Heart left ventricle (tissue), 16 donors: ENCODE data around the gene HSD11B2. TPM values are rescaled to one million over a fixed set of nuclear protein-coding genes. Genes with fewer than 3 reads are reported as not detected.

Experiments used
- ATAC-seq, 4 donors: fragments of 200-7000 bp; cut with Tn5 transposase; one replicate each; pipeline ENCODE4 v1.9.1; 2020 to 2022; ENCODE audit warnings: moderate library complexity in 4 of 4, mild to moderate bottlenecking in 3 of 4, moderate number of reproducible peaks in 1 of 4
- DNase-seq, 5 donors: peaks; one replicate each; pipeline ENCODE4 v3.0.0-alpha.2; 2020
- H3K27ac ChIP-seq, 12 donors: fragments of 200-600 bp; sonication (generic) in 4 of 12; one replicate each; pipeline versions ENCODE4 v1.5.0 to v1.8.0; 2016 to 2022; ENCODE audit warnings: mild to moderate bottlenecking in 2 of 12
- H3K27me3 ChIP-seq, 9 donors: fragments of 200-600 bp; sonication (generic) in 2 of 9; one replicate each; pipeline versions ENCODE4 v1.5.1 to v1.8.0; 2016 to 2022; ENCODE audit warnings: mild to moderate bottlenecking in 3 of 9
- H3K36me3 ChIP-seq, 9 donors: fragments of 200-600 bp; sonication (generic) in 2 of 9; one replicate each; pipeline versions ENCODE4 v1.5.0 to v1.8.0; 2018 to 2022; ENCODE audit warnings: mild to moderate bottlenecking in 2 of 9
- H3K4me1 ChIP-seq, 12 donors: fragments of 200-600 bp; sonication (generic) in 4 of 12; one replicate each; pipeline versions ENCODE4 v1.5.0 to v1.8.0; 2016 to 2022; ENCODE audit warnings: mild to moderate bottlenecking in 3 of 12
- H3K4me3 ChIP-seq, 12 donors: fragments of 200-600 bp; sonication (generic) in 4 of 12; one replicate each; pipeline versions ENCODE4 v1.5.0 to v1.8.0; 2017 to 2022; ENCODE audit warnings: mild to moderate bottlenecking in 9 of 12, moderate library complexity in 4 of 12
- H3K9me3 ChIP-seq, 12 donors: fragments of 200-600 bp; sonication (generic) in 4 of 12; one replicate each; pipeline versions ENCODE4 v1.5.0 to v1.8.0; 2016 to 2022; ENCODE audit warnings: mild to moderate bottlenecking in 1 of 12
- CTCF ChIP-seq, 12 donors: fragments of 200-600 bp; sonication (generic) in 4 of 12; IDR thresholded peaks; one replicate each; pipeline versions ENCODE4 v1.5.0 to v1.8.0; 2018 to 2022; ENCODE audit warnings: antibody characterized with exemption in 12 of 12, mild to moderate bottlenecking in 5 of 12
- POLR2A ChIP-seq, 2 donors: fragments of 450-650 bp; IDR thresholded peaks; one replicate each; pipeline ENCODE4 v1.6.1; 2017; ENCODE audit warnings: antibody characterized with exemption in 2 of 2, mild to moderate bottlenecking in 2 of 2, moderate library complexity in 2 of 2
- WGBS, 4 donors: extraction: QIAGEN DNeasy Blood & Tissue Kit in 2 of 4; methylation state at CpG; one replicate each; pipeline versions ENCODE4 v1.1.5 to v1.1.7; 2013 to 2018; 5-methylcytosine and 5-hydroxymethylcytosine counted together
- intact Hi-C, 10 donors: fragments of 100-400 bp; cut with DNase I; formaldehyde crosslinking; loops; one replicate each; pipeline versions ENCODE4 v1.11.1 to v1.14.2; 2022
- long read RNA-seq, 3 donors: library from polyadenylated mRNA; unstranded; transcript quantifications; one replicate each; pipeline ENCODE4 v2.0.0, GENCODE V29; 2020 to 2021
- polyA plus RNA-seq, 2 donors: library from polyadenylated mRNA; stranded (reverse); fragments of 200-250 nt; gene quantifications; one replicate each; pipeline ENCODE4 v1.2.3, GENCODE V29; 2013
- total RNA-seq, 9 donors: library from RNA; depleted of rRNA in 2 of 9; stranded (reverse); fragments of >200 nt in 2 of 9; fragmentation: NEBNext Ultra II Directional in 3 of 9; extraction: Animal tissue kit (Norgen Biotek cat#: 25700) in 3 of 9; gene quantifications; one replicate each; pipeline versions ENCODE4 v1.1.0 to v1.2.4, GENCODE V29; 2016 to 2023
- donor health status: ischemic (EF 13 %, LVEDD 7.1; RV severe dilation, severe dysfunction).
- donor health status: healthy with polysubstance abuse.
- donor health status: DM: no; HTN: yes; CAD: no.
- donor health status: DM: no; HTN: no; CAD: no.
- donor health status: ischemic (EF 25% LVEDD 6.9; RV normal size, moderate dysfunction).
- donor health status: ischemic (EF 25% LVEDD 5.7; RV mildly dilated, moderate dysfunction).
- donor health status: healthy.
- donor health status: DM: yes; HTN: yes; CAD: no.
- donor health status: ischemic (EF 35%, LVEDD 5.7; RV mildly dilated, moderate dysfunction).
- donor health status: nonischemic (EF 11% LVEDD 7.7; RV severe dilation, severe dysfunction).
- donor health status: DM: yes; HTN: yes; CAD: no.
- donor health status: PGD.
- donor health status: ischemic (EF 29% LVEDD 5.4; RV normal size, mild dysfunction).
- donor health status: nonischemic (EF 23%, LVEDD 6.1; RV moderate dilation, normal function).

Gene HSD11B2
- total RNA-seq (under 1 TPM in 8 of 9 donors, not detected in 1; 0.32 to 1.00 (median 0.59) TPM), polyA plus RNA-seq (under 1 TPM; 0.15 to 0.26 TPM)
- long read RNA-seq, donor 1: 0 reads
- long read RNA-seq, donor 2: 0 reads
- long read RNA-seq, donor 3: 0 reads

- no peaks in the 10 kb centered on the region for H3K9me3 ChIP-seq
- ATAC-seq (peak in 3 of 4 donors; percentile 38 to 73 (median 60)), DNase-seq (peak in 3 of 5 donors; percentile 30 to 76 (median 49))
- intact Hi-C loops: no loop called here
- TF ChIP-seq POLR2A (IDR thresholded peaks at IDR 0.05): no peak
- TF ChIP-seq CTCF (IDR thresholded peaks at IDR 0.05): peak in 2 of 12 donors; percentile 5 to 12
- H3K27ac ChIP-seq: peak within 1 kb of the TSS in 7 of 12 donors; percentile 9 to 57 (median 39)
- peaks cover 0 to 44% (median 15%) of the 10 kb centered on the region in 12 donors for H3K4me1 ChIP-seq
- peaks cover 0 to 3% (median 0%) of the 10 kb centered on the region in 9 donors for H3K36me3 ChIP-seq
- peaks cover 0 to 24% (median 0%) of the 10 kb centered on the region in 9 donors for H3K27me3 ChIP-seq
- 1 to 2% (median 1%) methylated on average over 18 to 87 of the region's 87 CpGs for WGBS, 4 donors
- H3K4me3 ChIP-seq: peak within 1 kb of the TSS; percentile 25 to 62 (median 51)
These were observed at the start of gene HSD11B2 for GRCh38 chr16:67430977-67431774. Gene HSD11B2 (plus strand): TSS chr16:67431121. CDS start chr16:67431249, 128 bp downstream.

GRCh38 chr16:67383284-67383683, 47.6 kb upstream of the HSD11B2 start:
- Histone ChIP-seq H3K4me3 (no peak overlapping the region), H3K9me3 (no peaks in the 10 kb centered on the region), H3K27ac (no peak overlapping the region), H3K4me1 (peaks cover 0 to 2% (median 0%) of the 10 kb centered on the region in 12 donors), H3K27me3 (peaks cover 0 to 3% (median 0%) of the 10 kb centered on the region in 9 donors), H3K36me3 (no peaks in the 10 kb centered on the region)
- intact Hi-C loops: no loop called here
- TF ChIP-seq CTCF (IDR thresholded peaks at IDR 0.05): no peak
- ATAC-seq (no peak), DNase-seq (peak in 1 of 5 donors; percentile 9)
- 63 to 90% (median 75%) methylated on average over 3 of the region's 3 CpGs for WGBS, 4 donors

DNA sequence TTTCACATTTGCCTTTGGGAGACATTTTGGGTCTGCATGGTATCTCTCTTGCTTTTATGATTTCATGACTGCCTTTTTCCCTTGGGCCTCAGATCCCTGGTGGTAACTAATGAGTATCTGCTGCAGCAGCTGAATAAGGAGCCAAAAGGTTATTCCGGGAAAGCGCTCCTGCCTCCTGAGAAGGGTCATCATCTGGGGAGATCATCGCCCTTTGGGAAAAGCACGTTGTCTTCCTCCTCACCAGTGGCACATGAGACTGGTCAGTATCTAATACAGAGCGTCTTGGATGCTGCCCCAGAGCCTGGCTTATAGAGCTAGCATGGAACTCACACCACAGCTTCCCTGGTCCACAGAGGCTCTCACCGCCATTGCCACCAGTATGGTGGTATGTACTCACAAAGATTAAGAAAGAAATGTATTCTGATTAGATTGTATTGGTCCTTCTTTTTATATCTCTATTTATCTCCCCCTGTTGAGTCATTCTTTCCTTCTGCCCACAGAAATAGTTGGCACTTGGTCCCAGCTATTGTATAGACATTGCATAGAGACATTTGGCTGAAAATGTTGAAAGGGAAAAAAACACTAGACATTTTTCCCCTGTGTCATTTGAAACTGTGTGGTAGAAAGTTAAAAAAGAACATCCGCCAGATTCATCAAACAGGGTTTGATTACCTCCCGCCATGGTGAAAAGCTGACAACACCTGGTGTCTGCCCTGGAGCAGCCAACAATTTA, 46.0 kb upstream of the HSD11B2 start:
- Histone ChIP-seq H3K27ac (peak overlapping the region in 1 of 12 donors; percentile 1), H3K9me3 (no peaks in the 10 kb centered on the region), H3K36me3 (no peaks in the 10 kb centered on the region), H3K4me3 (no peak overlapping the region), H3K4me1 (peaks cover 0 to 8% (median 0%) of the 10 kb centered on the region in 12 donors), H3K27me3 (peaks cover 0 to 3% (median 0%) of the 10 kb centered on the region in 9 donors)
- peak in 1 of 4 donors; percentile 34 for ATAC-seq
- 81 to 84% (median 83%) methylated on average over 8 of the region's 8 CpGs for WGBS, 4 donors
- TF ChIP-seq POLR2A (IDR thresholded peaks at IDR 0.05): no peak
- no peak for TF ChIP-seq CTCF (IDR thresholded peaks at IDR 0.05)
- intact Hi-C loops: no loop called here
- peak in 1 of 5 donors; percentile 27 for DNase-seq
